H7 (cell line): ENCODE measurements around the gene SIK3. TPM values are rescaled to one million over a fixed set of nuclear protein-coding genes. Genes with fewer than 3 reads are reported as not detected.

Experiments
- DNase-seq: peaks from one replicate; pipeline ENCODE4 v3.0.0; 2012
- H3K27me3 ChIP-seq: 2 replicates; pipeline ENCODE4 v1.6.0; 2011; ENCODE audit warnings: mild to moderate bottlenecking, low read length; ENCODE audit not compliant: control insufficient read depth, insufficient read depth
- H3K36me3 ChIP-seq: replicated peaks from 2 replicates; pipeline ENCODE4 v1.5.1; 2011; ENCODE audit warnings: low read length; ENCODE audit not compliant: control insufficient read depth, insufficient read depth
- H3K4me3 ChIP-seq: 2 replicates; pipeline ENCODE4 v1.5.1; 2011; ENCODE audit warnings: low read depth, mild to moderate bottlenecking, control low read depth, low read length, moderate library complexity; ENCODE audit not compliant: insufficient read depth
- total RNA-seq: library from RNA; depleted of rRNA; stranded (reverse); fragments of >200 nt; shearing (Covaris generic); gene quantifications from 2 replicates; pipeline ENCODE4 v1.2.3, GENCODE V29; 2014

Gene SIK3
- total RNA-seq, 1 experiment from 2014 or later = 14.4 TPM

GRCh38 chr11:116862185-116862584, 236.0 kb downstream of the SIK3 start:
- peaks cover 22% of the 10 kb centered on the region for H3K36me3 ChIP-seq
- no peak overlapping the region for H3K4me3 ChIP-seq
- DNase-seq = no peak
- H3K27me3 ChIP-seq = no peaks in the 10 kb centered on the region

GRCh38 chr11:116861539-116861938, 236.7 kb downstream of the SIK3 start:
- H3K36me3 ChIP-seq = peaks cover 21% of the 10 kb centered on the region

GRCh38 chr11:116860303-116860702, 237.9 kb downstream of the SIK3 start:
- peaks cover 20% of the 10 kb centered on the region for H3K36me3 ChIP-seq
- H3K4me3 ChIP-seq = no peak overlapping the region
- H3K27me3 ChIP-seq = no peaks in the 10 kb centered on the region
- no peak for DNase-seq

More at GRCh38 chr11:116861539-116861938, 236.7 kb downstream of the SIK3 start:
- no peaks in the 10 kb centered on the region for H3K27me3 ChIP-seq
- no peak for DNase-seq
- H3K4me3 ChIP-seq = no peak overlapping the region

GRCh38 chr11:116859175-116859574, 239.1 kb downstream of the SIK3 start:
- no peak overlapping the region for H3K4me3 ChIP-seq
- no peaks in the 10 kb centered on the region for H3K27me3 ChIP-seq
- peaks cover 20% of the 10 kb centered on the region for H3K36me3 ChIP-seq
- DNase-seq = no peak

- no peak overlapping the region for H3K4me3 ChIP-seq
- no peak for DNase-seq
- no peaks in the 10 kb centered on the region for H3K27me3 ChIP-seq
- peaks cover 19% of the 10 kb centered on the region for H3K36me3 ChIP-seq
Measured at GRCh38 chr11:116857936-116858335, 240.3 kb downstream of the SIK3 start.

- Histone ChIP-seq H3K36me3 (peaks cover 21% of the 10 kb centered on the region), H3K27me3 (no peaks in the 10 kb centered on the region), H3K4me3 (no peak overlapping the region)
- DNase-seq = no peak
Measured at GRCh38 chr11:116857316-116857715, 240.9 kb downstream of the SIK3 start.

GRCh38 chr11:116856423-116856822, 241.8 kb downstream of the SIK3 start:
- H3K36me3 ChIP-seq = peaks cover 16% of the 10 kb centered on the region
- DNase-seq = no peak
- H3K4me3 ChIP-seq = no peak overlapping the region
- H3K27me3 ChIP-seq = no peaks in the 10 kb centered on the region

- no peak for DNase-seq
- H3K36me3 ChIP-seq = peaks cover 14% of the 10 kb centered on the region
- no peaks in the 10 kb centered on the region for H3K27me3 ChIP-seq
- H3K4me3 ChIP-seq = no peak overlapping the region
Measured at GRCh38 chr11:116855413-116855812, 242.8 kb downstream of the SIK3 start.

- Histone ChIP-seq H3K27me3 (no peaks in the 10 kb centered on the region), H3K4me3 (no peak overlapping the region), H3K36me3 (peaks cover 10% of the 10 kb centered on the region)
- DNase-seq = no peak
Measured at GRCh38 chr11:116853461-116854073, 244.7 kb downstream of the SIK3 start.

- no peak for DNase-seq
- peaks cover 8% of the 10 kb centered on the region for H3K36me3 ChIP-seq
Measured at GRCh38 chr11:116852261-116853031, 245.8 kb downstream of the SIK3 start.

GRCh38 chr11:116851626-116852025, 246.6 kb downstream of the SIK3 start:
- Histone ChIP-seq H3K27me3 (no peaks in the 10 kb centered on the region), H3K4me3 (no peak overlapping the region), H3K36me3 (peaks cover 12% of the 10 kb centered on the region)
- DNase-seq = no peak

More at GRCh38 chr11:116852261-116853031, 245.8 kb downstream of the SIK3 start:
- Histone ChIP-seq H3K27me3 (no peaks in the 10 kb centered on the region), H3K4me3 (no peak overlapping the region)

- Histone ChIP-seq H3K4me3 (no peak overlapping the region), H3K36me3 (peaks cover 16% of the 10 kb centered on the region), H3K27me3 (no peaks in the 10 kb centered on the region)
- no peak for DNase-seq
Measured at GRCh38 chr11:116849486-116849885, 248.7 kb downstream of the SIK3 start.

GRCh38 chr11:116849060-116849459, 249.2 kb downstream of the SIK3 start:
- Histone ChIP-seq H3K27me3 (no peaks in the 10 kb centered on the region), H3K36me3 (peaks cover 16% of the 10 kb centered on the region), H3K4me3 (no peak overlapping the region)
- no peak for DNase-seq

- no peak for DNase-seq
Measured at GRCh38 chr11:116847612-116848011, 250.6 kb downstream of the SIK3 start.

GRCh38 chr11:116844722-116845121, 253.5 kb downstream of the SIK3 start:
- no peaks in the 10 kb centered on the region for H3K27me3 ChIP-seq
- no peak for DNase-seq
- no peak overlapping the region for H3K4me3 ChIP-seq
- H3K36me3 ChIP-seq = peaks cover 17% of the 10 kb centered on the region

More at GRCh38 chr11:116847612-116848011, 250.6 kb downstream of the SIK3 start:
- Histone ChIP-seq H3K4me3 (no peak overlapping the region), H3K36me3 (peaks cover 17% of the 10 kb centered on the region), H3K27me3 (no peaks in the 10 kb centered on the region)
